ENCODE measurements around the gene ZNF750.

The ZNF750 gene

GRCh38 chr17:82836823-82837357 lies 2.9 kb downstream of the ZNF750 start:
- no peak for DNase-seq (ENCODE audit: low read depth in 2 of 3, low spot score in 1 of 3)

GRCh38 chr17:82835766-82836512 lies 3.9 kb downstream of the ZNF750 start:
- DNase-seq (ENCODE audit: low read depth in 2 of 3, low spot score in 1 of 3), result no peak

GRCh38 chr17:82835122-82835521 lies 4.7 kb downstream of the ZNF750 start:
- DNase-seq (ENCODE audit: low read depth in 2 of 3, low spot score in 1 of 3), result no peak

- no peak for DNase-seq (ENCODE audit: low read depth in 2 of 3, low spot score in 1 of 3)
Observed at GRCh38 chr17:82832881-82833475, 6.8 kb downstream of the ZNF750 start.

GRCh38 chr17:82832411-82832810 lies 7.4 kb downstream of the ZNF750 start:
- no peak for DNase-seq (ENCODE audit: low read depth in 2 of 3, low spot score in 1 of 3)

- DNase-seq (ENCODE audit: low read depth in 2 of 3, low spot score in 1 of 3), result no peak
Observed at GRCh38 chr17:82831818-82832200, 8.0 kb downstream of the ZNF750 start.

GRCh38 chr17:82831041-82831817 lies 8.6 kb downstream of the ZNF750 start:
- no peak for DNase-seq (ENCODE audit: low read depth in 2 of 3, low spot score in 1 of 3)

GRCh38 chr17:82830249-82830661 lies 9.6 kb downstream of the ZNF750 start:
- no peak for DNase-seq (ENCODE audit: low read depth in 2 of 3, low spot score in 1 of 3)

GRCh38 chr17:82828875-82829487 lies 10.8 kb downstream of the ZNF750 start:
- no peak for DNase-seq (ENCODE audit: low read depth in 2 of 3, low spot score in 1 of 3)

- DNase-seq (ENCODE audit: low read depth in 2 of 3, low spot score in 1 of 3), result no peak
Observed at GRCh38 chr17:82826956-82827355, 12.9 kb downstream of the ZNF750 start.

GRCh38 chr17:82826211-82826610 lies 13.6 kb downstream of the ZNF750 start:
- no peak for DNase-seq (ENCODE audit: low read depth in 2 of 3, low spot score in 1 of 3)

GRCh38 chr17:82825540-82826124 lies 14.2 kb downstream of the ZNF750 start:
- no peak for DNase-seq (ENCODE audit: low read depth in 2 of 3, low spot score in 1 of 3)

GRCh38 chr17:82823004-82823403 lies 16.8 kb downstream of the ZNF750 start:
- DNase-seq (ENCODE audit: low read depth in 2 of 3, low spot score in 1 of 3), result no peak

- DNase-seq (ENCODE audit: low read depth in 2 of 3, low spot score in 1 of 3), result no peak
Observed at GRCh38 chr17:82822281-82822680, 17.5 kb downstream of the ZNF750 start.

- DNase-seq (ENCODE audit: low read depth in 2 of 3, low spot score in 1 of 3), result no peak
Observed at GRCh38 chr17:82821554-82821953, 18.3 kb downstream of the ZNF750 start.

GRCh38 chr17:82820278-82821251 lies 19.3 kb downstream of the ZNF750 start:
- no peak for DNase-seq (ENCODE audit: low read depth in 2 of 3, low spot score in 1 of 3)

- DNase-seq (ENCODE audit: low read depth in 2 of 3, low spot score in 1 of 3), result no peak
Observed at GRCh38 chr17:82817947-82818346, 21.9 kb downstream of the ZNF750 start.

GRCh38 chr17:82816358-82816757 lies 23.5 kb downstream of the ZNF750 start:
- DNase-seq (ENCODE audit: low read depth in 2 of 3, low spot score in 1 of 3), result no peak

GRCh38 chr17:82815790-82816305 lies 24.0 kb downstream of the ZNF750 start:
- DNase-seq (ENCODE audit: low read depth in 2 of 3, low spot score in 1 of 3), result no peak

GRCh38 chr17:82815354-82815753 lies 24.5 kb downstream of the ZNF750 start:
- no peak for DNase-seq (ENCODE audit: low read depth in 2 of 3, low spot score in 1 of 3)

All from stimulated activated CD4-positive, alpha-beta T cell treated with anti-CD3 and anti-CD28 coated beads, Interleukin-12 subunit alpha, Interleukin-12 subunit beta, amount 100 ng/mL, for 48 hours (primary cell).